ENCODE data around the gene COPG1. TPM values are rescaled to one million over a fixed set of nuclear protein-coding genes. Genes with fewer than 3 reads are reported as not detected.

The COPG1 gene
- total and polyA plus RNA-seq, 2 of the 4 experiments (the other 2 are of a cell fraction), result 203 to 446 TPM

GRCh38 chr3:129233538-129233937, 15.9 kb upstream of the COPG1 start:
- no peak overlapping the region for H3K56ac ChIP-seq (ENCODE audit: extremely low read depth, insufficient read depth, low read length)
- WGBS, 2 experiments (ENCODE audit: extremely low coverage in 2 of 2, insufficient read length in 1 of 2), result 40% methylated on average over 1 of the region's 4 CpGs; no CpG with 5 or more reads in 1 of the 2 experiments
- H3K4me1 ChIP-seq (ENCODE audit: control insufficient read depth, insufficient read depth, low read length), result peaks cover 13% of the 10 kb centered on the region
- peaks cover 0 to 11% of the 10 kb centered on the region in 2 experiments; a peak in 2 of 4 replicates for H3K79me1 ChIP-seq (ENCODE audit: low read depth in 1 of 2, low read length in 2 of 2)
- no peak overlapping the region for H2AFZ ChIP-seq (replicated peaks; ENCODE audit: low read length, poor library complexity)
- H3K4me3 ChIP-seq (ENCODE audit: insufficient read depth, low read depth, low read length), result no peak overlapping the region
- intact Hi-C loops (cut with micrococcal nuclease) (no loop called here), dilution Hi-C loops (cut with HindIII; ENCODE audit: low sequenced_read_pairs, unreplicated experiment) (no loop called here), in situ Hi-C loops (cut with MboI; ENCODE audit: low sequenced_read_pairs) (no loop called here)
- DNase-seq, result no peak
- H3K27ac ChIP-seq (ENCODE audit: insufficient read depth, low read length), result no peak overlapping the region
- peaks cover 15% of the 10 kb centered on the region for H3K9me1 ChIP-seq (ENCODE audit: insufficient read depth, low read length)
- H3K27me3 ChIP-seq (ENCODE audit: control insufficient read depth, insufficient read depth, low read length), result no peaks in the 10 kb centered on the region
- no peak overlapping the region for H3K4ac ChIP-seq (ENCODE audit: low read depth, low read length)
- no peak overlapping the region for H3K4me2 ChIP-seq (ENCODE audit: low read depth, low read length)
- no peak overlapping the region for H2BK5ac ChIP-seq (ENCODE audit: low read depth, low read length, poor library complexity, severe bottlenecking)
- no peak for ATAC-seq (ENCODE audit: low read depth)
- no peak overlapping the region for H2BK20ac ChIP-seq (ENCODE audit: low read depth, low read length)
- no peaks in the 10 kb centered on the region for H4K20me1 ChIP-seq (ENCODE audit: insufficient read depth, low read length)
- H3K23ac ChIP-seq (ENCODE audit: low read depth, low read length), result no peak overlapping the region
- no peak overlapping the region for H2BK15ac ChIP-seq (ENCODE audit: low read depth, low read length)
- H2AK9ac ChIP-seq (replicated peaks; ENCODE audit: low read depth, low read length, poor library complexity), result no peak overlapping the region
- no peak overlapping the region for H3K18ac ChIP-seq (ENCODE audit: low read depth, low read length)
- no peaks in the 10 kb centered on the region for H3K9me3 ChIP-seq (ENCODE audit: control insufficient read depth, insufficient read depth, low read length)
- TF ChIP-seq POLR2A (IDR thresholded peaks at IDR 0.05; ENCODE audit: low read depth, low read length), result no peak
- no peak for TF ChIP-seq ELK1 (IDR thresholded peaks at IDR 0.05; ENCODE audit: borderline replicate concordance, low read depth, low read length)
- TF ChIP-seq RFX5 (IDR thresholded peaks at IDR 0.05; ENCODE audit: low read depth, low read length), result no peak
- TF ChIP-seq RCOR1 (IDR thresholded peaks at IDR 0.05; ENCODE audit: insufficient replicate concordance, low read length), result no peak
- no peak for TF ChIP-seq RAD21 (IDR thresholded peaks at IDR 0.05; ENCODE audit: low read length)
- TF ChIP-seq MAZ (IDR thresholded peaks at IDR 0.05; ENCODE audit: borderline replicate concordance, low read depth, low read length), result no peak
- TF ChIP-seq MXI1 (IDR thresholded peaks at IDR 0.05; ENCODE audit: borderline replicate concordance, low read depth, low read length), result no peak
- no peak for TF ChIP-seq NFE2L2 (IDR thresholded peaks at IDR 0.05; ENCODE audit: low read depth, low read length)
- TF ChIP-seq CTCF (conservative IDR thresholded peaks at IDR 0.05; ENCODE audit: low read depth, low read length), result no peak
- TF ChIP-seq, protein P1, sequence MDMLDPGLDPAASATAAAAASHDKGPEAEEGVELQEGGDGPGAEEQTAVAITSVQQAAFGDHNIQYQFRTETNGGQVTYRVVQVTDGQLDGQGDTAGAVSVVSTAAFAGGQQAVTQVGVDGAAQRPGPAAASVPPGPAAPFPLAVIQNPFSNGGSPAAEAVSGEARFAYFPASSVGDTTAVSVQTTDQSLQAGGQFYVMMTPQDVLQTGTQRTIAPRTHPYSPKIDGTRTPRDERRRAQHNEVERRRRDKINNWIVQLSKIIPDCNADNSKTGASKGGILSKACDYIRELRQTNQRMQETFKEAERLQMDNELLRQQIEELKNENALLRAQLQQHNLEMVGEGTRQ (IDR thresholded peaks at IDR 0.05; ENCODE audit: low read depth, low read length), result no peak
- TF ChIP-seq CEBPB (IDR thresholded peaks at IDR 0.05; ENCODE audit: low read depth, low read length), result no peak
- TF ChIP-seq BHLHE40 (IDR thresholded peaks at IDR 0.05; ENCODE audit: low read depth, low read length), result no peak
- no peak for TF ChIP-seq CHD1 (IDR thresholded peaks at IDR 0.05; ENCODE audit: low read depth, low read length)
- no peak for TF ChIP-seq MAFK (IDR thresholded peaks at IDR 0.05; ENCODE audit: low read depth, low read length)
- no peak for TF ChIP-seq FOS (IDR thresholded peaks at IDR 0.05; ENCODE audit: low read depth, low read length)
- TF ChIP-seq SMC3 (IDR thresholded peaks at IDR 0.05; ENCODE audit: low read depth, low read length), result no peak
- no peak overlapping the region for H2BK120ac ChIP-seq (ENCODE audit: low read depth, low read length)
- peak overlapping the region; percentile 8; the same call in 1 of the 2 replicates for H2AK5ac ChIP-seq (ENCODE audit: low read depth, low read length)
- ChIA-PET POLR2A (ENCODE audit: unreplicated experiment) (interaction anchor here (0.5 kb wide), 1 partner anchor 51 kb away, joined by 5 read pairs; no protein-coding TSS in a partner anchor), CTCF (interaction anchor here (0.6 kb wide), 1 partner anchor 7 kb away, joined by 3 read pairs; no protein-coding TSS in a partner anchor)
- H4K5ac ChIP-seq (ENCODE audit: low read depth, low read length), result no peak overlapping the region
- no peak overlapping the region for H4K91ac ChIP-seq (ENCODE audit: insufficient read depth, low read depth, low read length)
- H3K36me3 ChIP-seq (ENCODE audit: control insufficient read depth, insufficient read depth, low read length), result no peaks in the 10 kb centered on the region
- no TSS peak for BruUV-seq (replicated peaks)
- H3K14ac ChIP-seq (replicated peaks; ENCODE audit: low read depth, low read length), result no peak overlapping the region
- H3K9ac ChIP-seq (ENCODE audit: low read depth, low read length), result no peak overlapping the region
- no peak overlapping the region for H4K8ac ChIP-seq (ENCODE audit: low read depth in 2 of 2, low read length in 2 of 2)

Data from IMR-90 (cell line).